IMR-90 (cell line): ENCODE measurements around the gene BRD1. TPM values are rescaled to one million over a fixed set of nuclear protein-coding genes. Genes with fewer than 3 reads are reported as not detected.

Experiments used
- ATAC-seq: fragments of 200-7000 bp; cut with Tn5 transposase; 2 replicates; pipeline ENCODE4 v1.9.1; 2020; ENCODE audit warnings: low read depth, mild to moderate bottlenecking, moderate library complexity
- BruUV-seq: library from RNA; stranded (reverse); fragments of 400-500 nt; replicated peaks from 2 replicates; lab custom pipeline; 2021; lab: Mats Ljungman, UMichigan
- CTCF ChIA-PET: fragments of 300-600 bp; formaldehyde crosslinking; extraction: SDS; loops from one replicate; lab custom pipeline; 2021; ENCODE audit warnings: antibody characterized with exemption; lab: Yijun Ruan, JAX
- POLR2A ChIA-PET: fragments of 300-600 bp; sonication (Branson Sonifier 250); formaldehyde crosslinking; loops from one replicate; lab custom pipeline; 2022; ENCODE audit warnings: antibody characterized with exemption; ENCODE audit not compliant: unreplicated experiment; lab: Charles Lee
- DNase-seq: peaks from one replicate; pipeline ENCODE4 v3.0.0; 2013
- H2AFZ ChIP-seq: replicated peaks from 2 replicates; pipeline ENCODE3; 2013; ENCODE audit warnings: low read length, mild to moderate bottlenecking; ENCODE audit not compliant: poor library complexity
- H2AK5ac ChIP-seq: 2 replicates; pipeline ENCODE4 v1.6.1; 2013; ENCODE audit warnings: low read depth, low read length, inconsistent platforms
- H2AK9ac ChIP-seq: replicated peaks from 2 replicates; pipeline ENCODE3; 2013; ENCODE audit warnings: mild to moderate bottlenecking, low read depth, low read length, moderate library complexity; ENCODE audit not compliant: poor library complexity
- H2BK120ac ChIP-seq: 2 replicates; pipeline ENCODE4 v1.6.1; 2013; ENCODE audit warnings: low read depth, low read length, inconsistent platforms
- H2BK15ac ChIP-seq: 3 replicates; pipeline ENCODE4 v1.6.1; 2013; ENCODE audit warnings: low read depth, low read length, inconsistent platforms
- H2BK20ac ChIP-seq: 2 replicates; pipeline ENCODE4 v1.6.1; 2013; ENCODE audit warnings: low read depth, mild to moderate bottlenecking, inconsistent platforms, low read length, moderate library complexity
- H2BK5ac ChIP-seq: 2 replicates; pipeline ENCODE4 v1.6.1; 2013; ENCODE audit warnings: mild to moderate bottlenecking, low read depth, low read length, inconsistent platforms; ENCODE audit not compliant: poor library complexity, severe bottlenecking
- H3K14ac ChIP-seq: replicated peaks from 2 replicates; pipeline ENCODE4 v1.6.1; 2013; ENCODE audit warnings: low read depth, low read length, inconsistent platforms
- H3K18ac ChIP-seq: 2 replicates; pipeline ENCODE4 v1.6.1; 2013; ENCODE audit warnings: low read depth, low read length, control low read depth
- H3K23ac ChIP-seq: 2 replicates; pipeline ENCODE4 v1.6.1; 2013; ENCODE audit warnings: low read depth, low read length, inconsistent platforms
- H3K27ac ChIP-seq: 2 replicates; pipeline ENCODE4 v1.5.1; 2013; ENCODE audit warnings: mild to moderate bottlenecking, control low read depth, low read length; ENCODE audit not compliant: insufficient read depth
- H3K27me3 ChIP-seq: 2 replicates; pipeline ENCODE4 v1.6.1; 2013; ENCODE audit warnings: low read length; ENCODE audit not compliant: control insufficient read depth, insufficient read depth
- H3K36me3 ChIP-seq: 2 replicates; pipeline ENCODE4 v1.6.1; 2013; ENCODE audit warnings: low read length, mixed read lengths; ENCODE audit not compliant: control insufficient read depth, insufficient read depth
- H3K4ac ChIP-seq: 2 replicates; pipeline ENCODE4 v1.6.1; 2013; ENCODE audit warnings: low read depth, low read length, inconsistent platforms
- H3K4me1 ChIP-seq: 2 replicates; pipeline ENCODE4 v1.6.1; 2013; ENCODE audit warnings: low read length, mixed read lengths; ENCODE audit not compliant: control insufficient read depth, insufficient read depth
- H3K4me2 ChIP-seq: 2 replicates; pipeline ENCODE4 v1.6.1; 2013; ENCODE audit warnings: low read depth, mild to moderate bottlenecking, control low read depth, low read length, moderate library complexity
- H3K4me3 ChIP-seq: 2 replicates; pipeline ENCODE4 v1.5.1; 2013; ENCODE audit warnings: low read depth, mild to moderate bottlenecking, control low read depth, low read length, moderate library complexity; ENCODE audit not compliant: insufficient read depth
- H3K56ac ChIP-seq: 2 replicates; pipeline ENCODE4 v1.6.1; 2013; ENCODE audit warnings: low read length, inconsistent platforms; ENCODE audit not compliant: insufficient read depth; ENCODE audit errors: extremely low read depth
- H3K79me1 ChIP-seq, 2 experiments: 2 replicates each; pipeline ENCODE4 v1.6.1; 2013; ENCODE audit warnings: low read length in 2 of 2, inconsistent platforms in 1 of 2, low read depth in 1 of 2
- H3K9ac ChIP-seq: 2 replicates; pipeline ENCODE4 v1.6.1; 2013; ENCODE audit warnings: low read depth, low read length, control low read depth
- H3K9me1 ChIP-seq: 2 replicates; pipeline ENCODE4 v1.6.1; 2013; ENCODE audit warnings: low read length, inconsistent platforms; ENCODE audit not compliant: insufficient read depth
- H3K9me3 ChIP-seq: 2 replicates; pipeline ENCODE4 v1.6.1; 2013; ENCODE audit warnings: low read length; ENCODE audit not compliant: control insufficient read depth, insufficient read depth
- H4K20me1 ChIP-seq: 2 replicates; pipeline ENCODE4 v1.6.1; 2013; ENCODE audit warnings: low read length, inconsistent platforms; ENCODE audit not compliant: insufficient read depth
- H4K5ac ChIP-seq: 2 replicates; pipeline ENCODE4 v1.6.1; 2013; ENCODE audit warnings: mild to moderate bottlenecking, low read depth, low read length, control low read depth
- H4K8ac ChIP-seq, 2 experiments: 2 replicates each; pipeline ENCODE4 v1.6.1; 2013; ENCODE audit warnings: low read depth in 2 of 2, low read length in 2 of 2, control low read depth in 1 of 2, inconsistent platforms in 1 of 2
- H4K91ac ChIP-seq: 2 replicates; pipeline ENCODE4 v1.6.1; 2013; ENCODE audit warnings: low read depth, low read length, inconsistent platforms; ENCODE audit not compliant: insufficient read depth
- BHLHE40 ChIP-seq: fragments of 150-350 bp; IDR thresholded peaks from 2 replicates; pipeline ENCODE4 v1.6.1; 2016; ENCODE audit warnings: mild to moderate bottlenecking, low read depth, low read length
- CEBPB ChIP-seq: IDR thresholded peaks from 2 replicates; pipeline ENCODE4 v1.6.1; 2012; ENCODE audit warnings: low read depth, low read length, improper control_type of control experiment
- CHD1 ChIP-seq: IDR thresholded peaks from 2 replicates; pipeline ENCODE4 v1.6.1; 2012; ENCODE audit warnings: low read depth, low read length, improper control_type of control experiment
- FOS ChIP-seq: fragments of 150-350 bp; IDR thresholded peaks from 2 replicates; pipeline ENCODE4 v1.6.1; 2016; ENCODE audit warnings: low read depth, low read length
- MAFK ChIP-seq: IDR thresholded peaks from 2 replicates; pipeline ENCODE4 v1.6.1; 2012; ENCODE audit warnings: low read depth, low read length, improper control_type of control experiment
- MAZ ChIP-seq: IDR thresholded peaks from 2 replicates; pipeline ENCODE4 v1.6.1; 2012; ENCODE audit warnings: low read depth, mild to moderate bottlenecking, low read length, improper control_type of control experiment, moderate library complexity, borderline replicate concordance
- NFE2L2 ChIP-seq: fragments of 150-350 bp; IDR thresholded peaks from 2 replicates; pipeline ENCODE4 v1.6.1; 2016; ENCODE audit warnings: low read depth, mild to moderate bottlenecking, low read length
- POLR2A ChIP-seq: IDR thresholded peaks from 2 replicates; pipeline ENCODE4 v1.6.1; 2012; ENCODE audit warnings: mild to moderate bottlenecking, low read depth, low read length
- RAD21 ChIP-seq: IDR thresholded peaks from 2 replicates; pipeline ENCODE4 v1.6.1; 2012; ENCODE audit warnings: low read length, improper control_type of control experiment
- RCOR1 ChIP-seq: IDR thresholded peaks from 2 replicates; pipeline ENCODE4 v1.6.1; 2012; ENCODE audit warnings: mild to moderate bottlenecking, low read length, improper control_type of control experiment; ENCODE audit not compliant: insufficient replicate concordance
- RFX5 ChIP-seq: IDR thresholded peaks from 2 replicates; pipeline ENCODE4 v1.8.0; 2012; ENCODE audit warnings: low read depth, mild to moderate bottlenecking, low read length, moderate library complexity
- SMC3 ChIP-seq: fragments of 150-350 bp; IDR thresholded peaks from 2 replicates; pipeline ENCODE4 v1.6.1; 2016; ENCODE audit warnings: low read depth, mild to moderate bottlenecking, antibody characterized with exemption, low read length, moderate library complexity
- WGBS, 2 experiments: methylation state at CpG; one replicate each; pipeline versions ENCODE4 v1.1.5 to v1.1.7; 2013; ENCODE audit warnings: missing lambda C conversion rate in 2 of 2; ENCODE audit not compliant: insufficient read length in 1 of 2; ENCODE audit errors: extremely low coverage in 2 of 2; 5-methylcytosine and 5-hydroxymethylcytosine counted together
- dilution Hi-C: fragments of 300-500 bp; cut with HindIII; formaldehyde crosslinking; loops from one replicate; pipeline ENCODE4 v1.14.3; 2018; ENCODE audit warnings: low sequenced_read_pairs; ENCODE audit not compliant: unreplicated experiment
- in situ Hi-C: fragments of 300-500 bp; cut with MboI; formaldehyde crosslinking; loops from 3 replicates; pipeline ENCODE4 v1.14.3; 2019; ENCODE audit warnings: low sequenced_read_pairs, inconsistent platforms, mixed read lengths
- intact Hi-C: fragments of 100-400 bp; cut with micrococcal nuclease; formaldehyde crosslinking; loops from 2 replicates; pipeline ENCODE4 v1.10.0; 2022
- polyA plus RNA-seq, 3 experiments: library from polyadenylated mRNA; depleted of rRNA; stranded (reverse); fragments of >200 nt; gene quantifications; 2 replicates each; pipeline ENCODE4 v1.2.3, GENCODE V29; 2012; ENCODE audit warnings: low replicate concordance in 1 of 3
- total RNA-seq: library from RNA; depleted of rRNA; stranded (reverse); fragments of >200 nt; gene quantifications from 2 replicates; pipeline ENCODE4 v1.2.3, GENCODE V29; 2012
- TF ChIP-seq, protein P1 (sequence below): fragments of 150-350 bp; IDR thresholded peaks from 2 replicates; pipeline ENCODE4 v1.6.1; 2017; ENCODE audit warnings: mild to moderate bottlenecking, antibody characterized with exemption, low read length, low read depth
- TF ChIP-seq, protein P2 (sequence below): conservative IDR thresholded peaks from 2 replicates; pipeline ENCODE4 v1.5.1; 2012; ENCODE audit warnings: mild to moderate bottlenecking, low read depth, low read length, improper control_type of control experiment
- TF ChIP-seq, protein P3 (sequence below): fragments of 150-350 bp; IDR thresholded peaks from 2 replicates; pipeline ENCODE4 v1.6.1; 2016; ENCODE audit warnings: low read depth, mild to moderate bottlenecking, low read length, moderate library complexity, borderline replicate concordance

Gene BRD1
- total and polyA plus RNA-seq, 2 of the 4 experiments (the other 2 are of a cell fraction): 10.0 to 10.6 TPM

DNA sequence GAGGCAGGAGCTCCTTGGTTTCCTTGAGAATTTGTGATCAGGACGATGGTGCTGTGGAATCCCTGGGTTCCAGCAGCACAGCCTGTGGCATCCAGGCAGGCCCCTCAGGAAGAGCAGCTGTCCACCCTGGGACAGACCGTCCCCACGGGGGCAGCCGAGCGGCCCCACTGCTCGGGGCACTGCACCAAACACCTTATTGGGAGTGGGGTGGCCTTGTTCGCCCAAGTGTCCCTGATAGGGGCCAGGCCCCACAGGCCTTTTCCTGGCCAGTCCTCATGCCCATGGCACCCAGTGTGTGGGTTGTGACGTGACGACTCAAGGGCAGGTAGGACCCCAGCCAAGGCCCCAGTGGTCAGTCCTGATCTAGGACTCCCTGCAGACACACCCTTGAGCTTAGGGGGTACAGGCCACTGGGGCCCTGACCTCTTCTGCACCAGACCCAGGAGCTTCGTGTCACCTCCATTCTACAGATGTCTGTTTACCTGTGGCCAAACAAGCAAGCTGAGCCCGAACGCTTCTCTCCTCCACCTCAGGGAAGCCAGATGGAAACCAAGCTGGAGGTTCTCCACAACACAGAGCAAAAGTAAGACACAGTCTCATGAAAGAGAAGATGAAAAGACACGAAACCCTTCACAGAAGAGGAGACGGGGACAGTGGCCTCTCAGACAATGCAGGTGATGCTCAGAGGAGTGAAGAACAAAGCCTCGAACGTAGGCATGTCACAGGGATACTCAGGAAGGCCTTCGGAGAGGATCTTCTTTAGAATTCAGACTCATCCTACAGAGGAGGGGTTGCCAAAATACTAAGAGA lies 1.6 kb upstream of the BRD1 start:
- Histone ChIP-seq H3K27ac (no peak overlapping the region), H3K23ac (no peak overlapping the region), H3K36me3 (peaks cover 4% of the 10 kb centered on the region; the same call in 1 of the 2 replicates), H2AK5ac (no peak overlapping the region), H3K4me1 (peaks cover 10% of the 10 kb centered on the region), H4K5ac (no peak overlapping the region), H3K14ac (no peak overlapping the region), H2BK120ac (no peak overlapping the region), H3K4ac (no peak overlapping the region), H4K8ac (no peak overlapping the region), H3K18ac (no peak overlapping the region), H3K9me1 (peaks cover 11% of the 10 kb centered on the region), H2BK20ac (no peak overlapping the region), H2AFZ (no peak overlapping the region), H4K20me1 (peaks cover 26% of the 10 kb centered on the region), H3K79me1 (peaks cover 0 to 18% of the 10 kb centered on the region in 2 experiments; a peak in 2 of 4 replicates), H3K9me3 (peaks cover 12% of the 10 kb centered on the region), H2AK9ac (no peak overlapping the region), H3K27me3 (peaks cover 4% of the 10 kb centered on the region), H2BK5ac (no peak overlapping the region), H3K9ac (no peak overlapping the region), H4K91ac (no peak overlapping the region), H3K4me3 (no peak overlapping the region), H3K4me2 (no peak overlapping the region), H3K56ac (no peak overlapping the region), H2BK15ac (no peak overlapping the region)
- DNase-seq: no peak
- no peak for ATAC-seq
- TF ChIP-seq SMC3 (no peak), NFE2L2 (no peak), MAZ (no peak), RFX5 (no peak), CEBPB (no peak), POLR2A (no peak), RCOR1 (no peak), CHD1 (no peak), BHLHE40 (no peak), MAFK (no peak), FOS (no peak), RAD21 (no peak)
- TF ChIP-seq, protein P1, sequence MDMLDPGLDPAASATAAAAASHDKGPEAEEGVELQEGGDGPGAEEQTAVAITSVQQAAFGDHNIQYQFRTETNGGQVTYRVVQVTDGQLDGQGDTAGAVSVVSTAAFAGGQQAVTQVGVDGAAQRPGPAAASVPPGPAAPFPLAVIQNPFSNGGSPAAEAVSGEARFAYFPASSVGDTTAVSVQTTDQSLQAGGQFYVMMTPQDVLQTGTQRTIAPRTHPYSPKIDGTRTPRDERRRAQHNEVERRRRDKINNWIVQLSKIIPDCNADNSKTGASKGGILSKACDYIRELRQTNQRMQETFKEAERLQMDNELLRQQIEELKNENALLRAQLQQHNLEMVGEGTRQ: no peak
- TF ChIP-seq, protein P2, sequence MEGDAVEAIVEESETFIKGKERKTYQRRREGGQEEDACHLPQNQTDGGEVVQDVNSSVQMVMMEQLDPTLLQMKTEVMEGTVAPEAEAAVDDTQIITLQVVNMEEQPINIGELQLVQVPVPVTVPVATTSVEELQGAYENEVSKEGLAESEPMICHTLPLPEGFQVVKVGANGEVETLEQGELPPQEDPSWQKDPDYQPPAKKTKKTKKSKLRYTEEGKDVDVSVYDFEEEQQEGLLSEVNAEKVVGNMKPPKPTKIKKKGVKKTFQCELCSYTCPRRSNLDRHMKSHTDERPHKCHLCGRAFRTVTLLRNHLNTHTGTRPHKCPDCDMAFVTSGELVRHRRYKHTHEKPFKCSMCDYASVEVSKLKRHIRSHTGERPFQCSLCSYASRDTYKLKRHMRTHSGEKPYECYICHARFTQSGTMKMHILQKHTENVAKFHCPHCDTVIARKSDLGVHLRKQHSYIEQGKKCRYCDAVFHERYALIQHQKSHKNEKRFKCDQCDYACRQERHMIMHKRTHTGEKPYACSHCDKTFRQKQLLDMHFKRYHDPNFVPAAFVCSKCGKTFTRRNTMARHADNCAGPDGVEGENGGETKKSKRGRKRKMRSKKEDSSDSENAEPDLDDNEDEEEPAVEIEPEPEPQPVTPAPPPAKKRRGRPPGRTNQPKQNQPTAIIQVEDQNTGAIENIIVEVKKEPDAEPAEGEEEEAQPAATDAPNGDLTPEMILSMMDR: no peak
- TF ChIP-seq, protein P3, sequence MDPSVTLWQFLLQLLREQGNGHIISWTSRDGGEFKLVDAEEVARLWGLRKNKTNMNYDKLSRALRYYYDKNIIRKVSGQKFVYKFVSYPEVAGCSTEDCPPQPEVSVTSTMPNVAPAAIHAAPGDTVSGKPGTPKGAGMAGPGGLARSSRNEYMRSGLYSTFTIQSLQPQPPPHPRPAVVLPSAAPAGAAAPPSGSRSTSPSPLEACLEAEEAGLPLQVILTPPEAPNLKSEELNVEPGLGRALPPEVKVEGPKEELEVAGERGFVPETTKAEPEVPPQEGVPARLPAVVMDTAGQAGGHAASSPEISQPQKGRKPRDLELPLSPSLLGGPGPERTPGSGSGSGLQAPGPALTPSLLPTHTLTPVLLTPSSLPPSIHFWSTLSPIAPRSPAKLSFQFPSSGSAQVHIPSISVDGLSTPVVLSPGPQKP: no peak
- 100% methylated on average over 1 of the region's 17 CpGs; no CpG with 5 or more reads in 1 of the 2 experiments for WGBS, 2 experiments
- POLR2A ChIA-PET: no interaction called here
- intact Hi-C loops: no loop called here
- CTCF ChIA-PET: no interaction called here
- no TSS peak for BruUV-seq
- dilution Hi-C loops: no loop called here
- in situ Hi-C loops: no loop called here
